D721Med (cell line): ENCODE results near the gene SPPL2C.

ENCODE experiments used
- DNase-seq: peaks from one replicate; pipeline ENCODE4 v3.0.0; 2011; ENCODE audit warnings: low spot score; ENCODE audit not compliant: insufficient read length
- FAIRE-seq: peaks from 2 replicates; lab custom pipeline; 2011; peaks lifted over from hg19 to GRCh38; lab: Jason Lieb, UNC
- CTCF ChIP-seq: IDR thresholded peaks from 2 replicates; pipeline ENCODE4 v1.5.1; 2012; ENCODE audit warnings: mild to moderate bottlenecking, control low read depth; ENCODE audit not compliant: insufficient read depth; ENCODE audit errors: missing control alignments

The SPPL2C gene

GRCh38 chr17:45837603-45838002 lies 7.1 kb upstream of the SPPL2C start:
- DNase-seq (no peak), FAIRE-seq (no peak)
- no peak for TF ChIP-seq CTCF

- TF ChIP-seq CTCF: no peak
- FAIRE-seq: no peak
Observed at GRCh38 chr17:45838751-45839295, 5.9 kb upstream of the SPPL2C start.

GRCh38 chr17:45839442-45839841 lies 5.2 kb upstream of the SPPL2C start:
- FAIRE-seq: no peak
- no peak for TF ChIP-seq CTCF
- DNase-seq: no peak

More at GRCh38 chr17:45838751-45839295, 5.9 kb upstream of the SPPL2C start:
- DNase-seq: no peak

GRCh38 chr17:45841186-45841585 lies 3.5 kb upstream of the SPPL2C start:
- TF ChIP-seq CTCF: no peak
- DNase-seq (no peak), FAIRE-seq (no peak)

GRCh38 chr17:45841883-45842525 lies 2.7 kb upstream of the SPPL2C start:
- FAIRE-seq (no peak), DNase-seq (no peak)
- no peak for TF ChIP-seq CTCF

- no peak for TF ChIP-seq CTCF
- DNase-seq: no peak
- FAIRE-seq: no peak
Observed at GRCh38 chr17:45843722-45844121, 959 bp upstream of the SPPL2C start.
